ENCODE data around the gene OR52E1.
A peak's percentile ranks its signal among the peaks of the same experiment; 100 is the strongest.
"Not testable (repeated sequence)": the region's sequence is repeated elsewhere in the genome, so short reads cannot be mapped to it uniquely, and the experiment has no call there.

OR52E1 gene

DNA sequence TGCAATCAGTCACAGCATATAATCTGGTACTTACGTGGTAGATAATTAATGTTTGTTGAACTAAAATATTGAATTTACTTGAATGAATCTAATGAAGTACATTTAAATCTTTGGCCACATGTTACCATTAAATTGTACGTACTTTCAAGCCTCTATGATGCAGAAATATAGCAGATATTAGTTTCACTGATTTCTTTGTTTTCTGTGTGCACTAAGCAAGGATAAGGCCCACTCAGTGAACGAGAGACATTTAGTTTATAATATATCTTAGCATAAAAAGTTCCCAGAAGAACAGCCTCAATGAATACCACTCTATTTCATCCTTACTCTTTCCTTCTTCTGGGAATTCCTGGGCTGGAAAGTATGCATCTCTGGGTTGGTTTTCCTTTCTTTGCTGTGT, at the start of gene OR52E1:
TSS of gene OR52E1 (plus strand) at position 301 of the 400 bp plus-strand sequence.
- DNase-seq (ENCODE audit: low spot score) = no peak

DNA sequence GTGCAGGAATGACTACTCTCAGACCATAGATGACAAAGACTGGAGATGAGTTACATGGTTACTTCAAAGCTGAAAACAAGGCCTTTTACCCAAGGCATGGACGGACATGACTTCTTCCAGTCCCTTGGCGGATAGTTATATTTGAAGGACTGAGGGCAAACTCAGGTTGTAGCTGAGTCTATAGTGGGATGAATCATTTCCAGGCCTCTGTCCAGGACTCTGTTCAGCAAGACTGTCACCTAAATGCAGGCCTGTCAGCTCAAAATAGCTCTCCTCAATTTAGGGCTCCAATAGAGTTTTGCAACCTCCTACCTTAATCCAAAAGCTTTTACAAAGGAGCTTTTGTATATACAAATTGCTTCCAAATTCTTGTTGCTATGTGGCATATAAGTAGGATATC, 47.4 kb upstream of the OR52E1 start:
- no peak for DNase-seq (ENCODE audit: low spot score)

DNA sequence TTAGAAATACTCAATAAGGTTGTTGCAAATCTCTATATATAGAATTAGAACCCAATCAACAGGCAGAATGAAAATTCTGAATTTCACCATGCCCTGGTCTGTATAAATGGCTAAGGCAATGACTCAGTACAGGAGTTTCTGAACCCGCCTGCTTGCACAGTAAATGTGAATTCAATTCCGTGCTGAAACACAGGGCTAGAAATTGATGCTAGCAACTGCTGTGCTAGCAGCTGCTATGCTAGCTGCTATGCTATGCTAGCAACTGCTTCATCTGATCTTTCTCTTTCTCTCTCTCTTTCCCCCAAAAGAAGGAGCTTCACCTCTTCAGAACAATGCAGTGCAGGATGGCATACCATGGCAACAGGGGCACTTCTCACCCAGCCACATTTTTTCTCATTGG, 32.7 kb upstream of the OR52E1 start:
- peak; percentile 84 for DNase-seq (ENCODE audit: low spot score)

DNA sequence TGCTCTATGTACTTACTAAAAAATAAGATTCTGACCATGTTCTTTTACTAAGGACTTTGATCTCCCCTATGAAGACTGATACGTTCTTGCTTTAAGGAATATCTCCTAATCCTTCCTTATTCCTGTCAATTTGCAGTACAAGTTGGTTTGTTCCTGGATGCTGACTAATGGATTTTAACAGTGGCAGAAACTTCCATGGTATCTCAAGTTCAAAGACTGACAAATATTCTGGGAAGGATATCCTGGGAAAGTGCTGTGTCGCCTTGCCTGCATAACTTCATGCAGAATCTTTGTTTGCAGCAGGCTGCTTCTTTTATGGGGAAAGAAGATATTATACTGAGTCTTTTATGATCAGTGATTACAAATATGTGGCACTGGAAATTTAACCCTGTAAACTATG, 31.4 kb upstream of the OR52E1 start:
- peak; percentile 56 for DNase-seq (ENCODE audit: low spot score)

DNA sequence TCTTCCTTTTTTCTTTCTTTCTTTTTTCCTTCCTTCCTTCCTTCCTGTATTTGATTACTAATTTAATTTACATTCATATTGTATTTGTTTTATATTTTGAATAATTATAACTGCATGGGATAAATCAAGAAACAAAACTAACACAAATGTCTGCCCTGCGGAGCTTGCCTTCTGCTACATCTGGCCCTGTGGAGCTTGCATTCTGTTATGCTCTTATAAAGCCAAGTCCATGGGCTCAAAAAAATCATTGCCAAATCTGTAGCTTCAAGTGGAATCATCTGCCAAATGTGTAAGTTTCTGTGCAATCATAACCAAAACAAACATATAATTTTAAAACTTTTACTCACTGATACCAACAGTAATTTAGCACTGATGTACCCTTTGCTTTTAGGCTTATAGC, 31.0 kb upstream of the OR52E1 start:
- peak; percentile 91 for DNase-seq (ENCODE audit: low spot score)

DNA sequence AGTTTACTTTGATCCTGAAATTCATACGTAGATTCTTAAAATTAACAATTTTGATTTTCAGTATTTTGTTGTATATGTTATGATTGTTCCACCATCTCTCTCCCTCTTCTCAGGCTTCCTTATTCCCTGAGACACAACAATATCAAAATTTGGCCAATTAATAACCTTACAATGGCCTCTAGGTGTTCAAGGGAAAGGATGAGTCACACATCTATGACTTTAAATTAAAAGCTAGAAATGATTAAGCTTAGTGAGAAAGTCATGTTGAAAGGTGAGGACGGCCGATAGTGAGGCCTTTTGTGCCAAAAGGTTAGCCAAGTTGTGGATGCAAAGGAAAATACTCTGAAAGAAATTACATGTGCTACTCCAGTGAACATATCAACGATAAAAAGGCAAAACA, 28.5 kb upstream of the OR52E1 start:
- DNase-seq (ENCODE audit: low spot score) = no peak

DNA sequence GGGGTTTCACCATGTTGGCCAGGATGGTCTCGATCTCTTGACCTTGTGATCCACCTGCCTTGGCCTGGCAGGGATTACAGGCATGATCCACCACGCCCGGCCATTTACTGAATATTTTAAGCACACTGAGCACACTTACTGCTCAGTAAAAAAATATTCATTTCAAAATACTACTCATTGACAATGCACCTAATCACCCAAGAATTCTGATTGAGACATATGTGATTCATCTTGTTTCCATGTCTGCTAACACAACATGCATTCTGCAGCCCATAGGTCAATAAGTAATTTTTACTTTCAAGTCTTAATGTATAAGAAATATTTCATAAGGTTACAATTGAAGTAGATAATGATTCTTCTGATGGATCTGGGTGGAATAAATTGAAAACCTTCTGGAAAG, 27.3 kb upstream of the OR52E1 start:
- no peak for DNase-seq (ENCODE audit: low spot score)

DNA sequence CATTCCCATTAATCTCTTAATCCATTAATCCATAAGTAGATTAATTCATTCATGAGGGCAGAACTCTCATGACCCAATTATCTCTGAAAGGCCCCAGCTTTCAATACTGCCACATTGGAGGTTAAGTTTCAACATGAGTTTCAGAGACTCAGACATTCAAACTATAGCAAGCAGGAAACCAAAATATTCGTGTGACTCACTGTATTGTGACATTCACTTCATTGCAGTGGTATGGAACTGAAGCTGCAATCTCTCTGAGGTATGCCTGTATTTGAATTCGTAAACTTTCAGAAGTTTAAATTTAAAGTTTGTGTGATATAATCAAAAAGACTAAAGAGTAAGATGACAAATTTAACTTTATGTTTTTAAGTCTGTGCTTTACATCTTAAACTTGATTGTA, 26.0 kb upstream of the OR52E1 start:
- no peak for DNase-seq (ENCODE audit: low spot score)

DNA sequence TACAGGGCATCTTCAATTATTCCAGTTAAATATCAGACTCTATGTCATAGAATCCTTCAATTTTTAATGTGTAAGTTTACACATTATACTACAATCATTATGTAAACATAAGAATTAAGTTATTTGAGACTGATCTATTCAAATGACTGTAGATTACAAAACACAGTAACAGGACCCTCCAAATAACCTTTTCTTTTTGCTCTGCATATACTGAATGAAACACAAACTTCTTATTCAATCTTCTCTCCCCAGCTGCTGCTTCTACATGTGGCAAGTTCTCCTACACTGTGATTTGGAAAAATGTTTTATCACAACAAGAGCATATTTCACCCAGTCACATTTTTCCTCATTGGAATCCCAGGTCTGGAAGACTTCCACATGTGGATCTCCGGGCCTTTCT, 23.1 kb upstream of the OR52E1 start, which contains the start of gene OR52J3:
TSS of gene OR52J3 (plus strand) at position 301 of the 400 bp plus-strand sequence. CDS start at position 301, 0 bp downstream.
- no peak for DNase-seq (ENCODE audit: low spot score)

DNA sequence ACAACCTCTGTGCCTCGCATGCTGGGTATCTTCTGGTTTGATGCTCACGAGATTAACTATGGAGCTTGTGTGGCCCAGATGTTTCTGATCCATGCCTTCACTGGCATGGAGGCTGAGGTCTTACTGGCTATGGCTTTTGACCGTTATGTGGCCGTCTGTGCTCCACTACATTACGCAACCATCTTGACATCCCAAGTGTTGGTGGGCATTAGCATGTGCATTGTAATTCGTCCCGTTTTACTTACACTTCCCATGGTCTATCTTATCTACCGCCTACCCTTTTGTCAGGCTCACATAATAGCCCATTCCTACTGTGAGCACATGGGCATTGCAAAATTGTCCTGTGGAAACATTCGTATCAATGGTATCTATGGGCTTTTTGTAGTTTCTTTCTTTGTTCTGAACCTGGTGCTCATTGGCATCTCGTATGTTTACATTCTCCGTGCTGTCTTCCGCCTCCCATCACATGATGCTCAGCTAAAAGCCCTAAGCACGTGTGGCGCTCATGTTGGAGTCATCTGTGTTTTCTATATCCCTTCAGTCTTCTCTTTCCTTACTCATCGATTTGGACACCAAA, 22.5 kb upstream of the OR52E1 start:
- no peak for DNase-seq (ENCODE audit: low spot score)

DNA sequence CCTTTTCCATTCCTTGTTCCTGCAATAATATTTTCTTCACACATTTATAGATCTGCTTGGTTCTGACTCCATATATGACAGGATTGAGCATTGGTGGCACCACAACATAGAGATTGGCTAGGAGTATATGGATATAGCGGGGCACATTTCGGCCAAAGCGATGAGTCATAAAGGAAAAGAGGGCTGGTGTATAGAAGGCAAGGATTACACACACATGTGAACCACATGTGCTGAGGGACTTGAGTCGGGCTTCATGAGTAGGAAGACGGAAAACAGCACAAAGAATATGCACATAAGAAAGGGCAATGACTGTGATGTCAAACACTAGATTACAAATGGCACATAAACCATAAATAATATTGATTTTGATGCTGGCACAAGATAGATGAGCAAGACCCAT, 10.7 kb upstream of the OR52E1 start:
- DNase-seq (ENCODE audit: low spot score) = not testable (repeated sequence)

DNA sequence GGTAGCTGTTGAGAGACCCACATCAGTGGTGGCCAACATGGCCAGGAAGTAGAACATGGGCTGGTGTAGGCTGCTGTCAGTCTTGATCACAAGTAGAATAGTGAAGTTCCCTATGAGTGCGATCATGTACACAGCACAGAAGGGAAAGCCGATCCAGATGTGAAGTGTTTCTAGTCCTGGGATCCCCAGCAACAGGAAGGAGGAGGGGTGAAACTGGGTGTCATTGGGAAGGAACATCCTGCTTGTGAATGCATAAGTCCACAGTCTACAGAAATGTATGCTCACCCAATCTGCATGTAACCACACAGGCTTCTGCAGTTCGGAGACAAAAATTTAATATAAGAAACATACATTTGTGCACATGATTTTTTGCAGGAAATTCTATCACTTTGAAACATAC, 10.0 kb upstream of the OR52E1 start, which contains the start of gene OR52E2:
TSS of gene OR52E2 (minus strand) at position 237 of the 400 bp plus-strand sequence. CDS start at position 237, 0 bp downstream.
- no peak for DNase-seq (ENCODE audit: low spot score)

DNA sequence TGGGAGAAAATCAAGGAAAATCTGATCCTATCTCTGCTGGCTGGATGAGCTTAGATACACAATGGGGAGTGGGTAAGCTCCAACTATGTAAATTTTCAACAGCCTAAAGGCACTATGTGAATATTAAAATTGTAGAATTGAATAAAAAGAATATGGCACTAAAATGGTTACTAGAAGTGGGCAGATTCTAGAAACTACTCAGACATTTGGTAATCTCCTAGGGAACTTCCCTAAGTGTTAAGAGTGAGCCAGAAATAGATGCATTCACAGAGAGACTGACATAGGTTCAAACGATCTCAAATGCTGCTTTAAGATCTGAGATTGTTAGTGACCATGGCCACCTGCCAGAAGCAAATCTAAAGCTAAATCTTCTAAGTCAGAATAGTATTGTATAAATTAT, 4.3 kb upstream of the OR52E1 start:
- DNase-seq (ENCODE audit: low spot score) = no peak

DNA sequence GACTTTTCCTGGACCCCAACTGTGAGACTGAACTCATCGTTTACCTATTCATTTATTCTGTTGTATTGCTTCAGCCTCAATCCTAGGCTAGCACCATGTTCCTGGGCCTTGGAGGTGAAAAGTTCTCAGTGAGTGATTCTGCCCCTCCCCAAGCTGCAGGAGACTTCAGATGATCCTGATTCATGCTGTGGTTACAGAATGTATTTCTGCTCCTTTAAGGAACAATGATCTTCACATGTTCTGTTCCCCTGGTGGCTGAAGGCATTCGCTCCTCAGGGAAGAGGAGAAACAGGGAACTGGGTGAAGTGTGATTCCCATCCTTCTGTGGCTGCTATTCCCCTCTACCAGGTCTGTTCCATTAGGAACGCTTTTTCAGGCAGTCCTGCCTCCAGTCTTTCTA, 2.4 kb downstream of the OR52E1 start:
- DNase-seq (ENCODE audit: low spot score) = no peak

DNA sequence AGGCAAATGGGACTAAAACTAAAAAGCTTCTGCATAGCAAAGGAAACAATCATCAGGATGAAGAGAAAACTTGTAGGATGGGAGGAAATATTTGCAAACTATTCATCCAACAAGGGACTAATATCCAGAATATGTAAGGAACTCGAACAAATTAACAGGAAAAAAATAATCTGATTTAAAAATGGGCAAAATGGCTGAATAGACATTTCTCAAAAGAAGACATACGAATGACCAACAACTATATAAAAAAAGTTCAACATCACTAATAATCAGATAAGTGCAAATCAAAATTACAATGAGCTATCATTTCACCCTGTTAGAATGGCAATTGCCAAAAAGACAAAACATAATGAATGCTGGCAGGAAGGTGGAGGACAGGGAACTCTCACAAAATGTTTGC, 12.0 kb downstream of the OR52E1 start:
- no peak for DNase-seq (ENCODE audit: low spot score)

DNA sequence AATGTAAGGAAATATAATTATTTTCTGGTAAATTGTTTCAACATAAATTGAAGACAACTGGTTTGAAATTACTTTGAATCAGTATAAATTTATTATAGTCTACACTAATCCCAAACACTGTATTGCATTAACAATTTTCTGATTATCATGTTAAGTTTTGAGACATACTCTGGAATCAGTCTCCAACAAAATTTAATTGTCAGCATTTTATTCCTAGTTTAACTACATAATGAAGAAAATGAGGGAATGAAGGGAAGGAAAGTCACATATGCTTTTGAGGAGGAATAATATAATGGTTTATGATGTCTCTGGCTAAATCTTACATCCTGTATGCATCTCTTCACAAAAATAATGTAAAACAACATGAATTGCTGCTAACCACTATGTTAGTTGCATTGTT, 14.2 kb downstream of the OR52E1 start:
- DNase-seq (ENCODE audit: low spot score) = no peak

DNA sequence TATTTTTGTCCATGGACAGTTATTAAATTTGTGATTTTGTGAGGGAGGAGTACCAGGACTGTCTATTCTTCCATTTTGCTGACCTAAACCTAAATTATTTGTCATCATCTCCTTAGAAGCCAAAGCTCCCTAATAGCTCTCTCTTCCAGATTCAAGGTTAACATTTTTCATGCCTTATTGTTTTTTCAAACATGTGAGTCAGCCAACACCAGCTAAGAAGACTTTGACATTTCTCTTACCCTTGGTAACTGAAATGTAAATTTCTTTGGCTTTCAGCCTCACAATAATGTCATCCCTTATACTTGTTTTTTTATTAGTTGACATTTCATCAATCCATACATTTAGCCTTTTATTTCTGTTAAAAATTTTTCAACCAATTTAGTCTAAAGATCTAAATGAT, 19.2 kb downstream of the OR52E1 start:
- DNase-seq (ENCODE audit: low spot score) = no peak

DNA sequence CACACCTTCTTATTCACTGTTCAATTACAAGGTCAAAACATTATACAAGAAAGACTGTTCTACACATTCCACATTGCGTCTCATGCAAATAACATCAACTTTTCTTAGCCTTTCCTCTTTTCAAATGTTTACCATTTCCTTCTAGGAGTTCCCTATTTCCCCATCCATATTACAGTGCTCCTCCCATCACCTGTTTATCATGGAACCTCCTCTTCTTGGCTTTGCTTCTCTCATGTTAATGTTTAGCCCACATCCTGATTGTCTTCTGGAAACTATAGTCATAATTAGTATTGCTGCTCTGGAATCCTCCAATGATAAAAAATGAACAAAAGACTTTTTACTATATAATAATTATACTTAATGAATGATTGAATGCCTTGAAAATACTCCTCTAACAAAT, 21.3 kb downstream of the OR52E1 start:
- DNase-seq (ENCODE audit: low spot score) = no peak

DNA sequence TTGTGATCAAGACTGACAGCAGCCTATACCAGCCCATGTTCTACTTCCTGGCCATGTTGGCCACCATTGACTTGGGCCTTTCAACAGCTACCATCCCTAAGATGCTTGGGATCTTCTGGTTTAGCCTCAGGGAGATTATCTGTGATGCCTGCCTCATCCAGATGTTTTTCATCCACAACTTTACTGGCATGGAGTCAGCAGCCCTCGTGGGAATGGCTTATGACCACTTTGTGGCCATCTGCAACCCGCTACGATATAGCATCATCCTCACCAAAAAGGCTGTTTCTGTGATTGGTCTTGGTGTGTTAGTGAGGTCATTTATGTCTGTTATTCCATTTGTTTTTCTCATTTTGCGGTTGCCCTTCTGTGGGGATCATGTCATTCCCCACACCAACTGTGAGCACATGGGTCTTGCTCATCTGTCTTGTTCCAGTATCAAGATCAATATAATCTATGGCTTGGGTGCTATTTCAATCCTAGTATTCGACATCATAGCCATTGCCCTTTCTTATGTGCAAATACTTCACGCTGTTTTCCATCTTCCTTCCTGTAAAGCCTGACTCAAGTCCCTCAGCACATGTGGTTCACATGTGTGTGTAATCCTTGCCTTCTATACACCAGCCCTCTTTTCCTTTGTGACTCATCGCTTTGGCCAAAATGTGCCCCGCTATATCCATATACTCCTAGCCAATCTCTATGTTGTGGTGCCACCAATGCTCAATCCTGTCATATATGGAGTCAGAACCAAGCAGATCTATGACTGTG, 23.6 kb downstream of the OR52E1 start:
- DNase-seq (ENCODE audit: low spot score) = no peak

DNA sequence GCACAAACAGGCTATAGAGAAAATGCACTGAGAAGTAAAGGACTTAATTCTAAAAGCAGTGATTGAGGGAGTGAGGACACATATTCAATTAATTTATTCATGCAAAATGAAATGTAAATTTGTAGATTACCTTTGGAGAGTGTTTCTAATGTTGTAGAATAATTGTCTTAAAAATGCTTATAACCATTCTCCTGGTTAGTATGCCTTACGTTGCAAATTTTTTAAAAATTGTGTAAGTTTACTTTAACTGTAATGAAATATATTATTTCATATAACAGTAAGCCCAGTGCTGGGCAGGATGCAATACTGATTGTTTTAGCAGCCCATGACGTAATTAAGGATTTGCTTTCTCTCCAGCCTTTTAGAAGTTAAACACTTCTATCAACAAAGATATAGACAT, 26.6 kb downstream of the OR52E1 start:
- DNase-seq (ENCODE audit: low spot score) = no peak

DNA sequence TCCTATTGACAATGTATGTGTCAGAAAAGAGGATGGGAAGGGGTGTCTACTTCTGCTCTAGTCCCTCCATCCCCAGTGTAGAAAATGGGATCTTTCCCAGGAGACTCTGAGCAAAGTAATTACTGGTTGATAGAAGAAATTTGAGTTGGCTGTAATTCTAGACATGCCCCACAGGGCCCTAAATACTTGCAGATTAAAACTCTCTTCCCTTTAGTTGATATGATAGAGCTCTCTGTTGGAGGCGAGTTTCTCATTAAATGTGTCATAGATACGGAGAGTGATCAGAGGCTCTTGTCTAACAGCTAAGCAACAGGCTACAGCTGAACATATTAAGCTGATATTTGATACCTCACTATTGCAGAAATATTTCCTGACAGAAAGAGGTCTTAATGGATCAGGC, 32.9 kb downstream of the OR52E1 start:
- no peak for DNase-seq (ENCODE audit: low spot score)

DNA sequence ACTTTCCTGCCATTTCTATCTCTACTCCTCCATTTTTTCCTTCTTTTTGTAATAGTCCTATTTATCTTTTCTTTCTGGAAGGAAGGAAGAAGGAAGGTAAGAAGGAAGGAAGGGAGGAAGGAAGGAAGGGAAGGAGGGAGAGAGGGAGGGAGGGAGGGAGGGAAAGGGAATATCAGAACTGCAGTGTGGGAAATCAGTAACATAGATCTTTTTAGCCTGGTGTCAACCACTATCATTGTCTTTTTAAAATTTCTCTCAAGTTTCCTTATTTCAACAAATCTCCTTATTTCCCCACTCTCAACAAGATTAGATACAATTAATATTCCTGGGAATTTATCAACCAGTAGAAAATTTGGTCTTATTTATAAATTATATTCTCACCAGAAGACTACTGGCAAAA, 33.7 kb downstream of the OR52E1 start:
- no peak for DNase-seq (ENCODE audit: low spot score)

DNA sequence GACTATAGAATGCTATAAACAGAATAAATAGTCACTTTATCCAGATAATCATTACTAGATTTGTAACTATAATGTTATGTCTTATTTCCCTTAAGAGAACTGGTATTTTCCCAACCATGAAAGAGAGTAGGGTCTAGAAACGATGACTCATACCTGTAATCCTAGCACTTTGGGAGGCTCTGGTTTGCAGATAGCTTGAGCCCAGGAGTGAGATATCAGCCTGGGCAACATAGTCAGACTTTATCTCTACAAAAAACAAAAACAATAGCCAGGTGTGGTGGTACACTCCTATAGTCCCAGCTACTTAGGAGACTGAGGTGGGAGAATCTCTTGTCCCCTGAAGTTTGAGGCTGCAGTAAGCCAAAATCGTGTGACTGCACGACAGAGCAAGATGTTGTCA, 37.9 kb downstream of the OR52E1 start:
- no peak for DNase-seq (ENCODE audit: low spot score)

DNA sequence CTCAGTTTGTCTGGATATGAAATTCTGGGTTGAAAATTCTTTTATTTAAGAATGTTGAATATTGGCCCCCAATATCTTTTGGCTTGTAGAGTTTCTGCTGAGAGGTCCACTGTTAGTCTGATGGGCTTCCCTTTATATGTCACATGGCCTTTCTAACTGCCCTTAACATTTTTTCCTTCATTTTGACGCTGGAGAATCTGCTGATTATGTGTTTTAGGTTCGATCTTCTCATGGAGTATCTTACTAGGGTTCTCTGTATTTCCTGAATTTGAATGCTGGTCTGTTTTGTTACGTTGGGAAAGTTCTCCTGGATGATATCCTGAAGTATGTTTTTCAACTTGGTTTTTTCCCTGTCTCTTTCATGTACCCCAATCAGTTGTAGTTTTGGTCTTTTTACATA, 46.0 kb downstream of the OR52E1 start:
- DNase-seq (ENCODE audit: low spot score) = no peak

Data from cerebellar cortex (tissue), 1 donor.